ENCODE results near the gene SPI1. TPM values are rescaled to one million over a fixed set of nuclear protein-coding genes. Genes with fewer than 3 reads are reported as not detected.

Gene SPI1
- total RNA-seq, 3 donors from 2014 or later (not counting 1 experiment from before 2014, with no cell fraction given) = 15.0 to 65.4 (median 55.4) TPM

DNA sequence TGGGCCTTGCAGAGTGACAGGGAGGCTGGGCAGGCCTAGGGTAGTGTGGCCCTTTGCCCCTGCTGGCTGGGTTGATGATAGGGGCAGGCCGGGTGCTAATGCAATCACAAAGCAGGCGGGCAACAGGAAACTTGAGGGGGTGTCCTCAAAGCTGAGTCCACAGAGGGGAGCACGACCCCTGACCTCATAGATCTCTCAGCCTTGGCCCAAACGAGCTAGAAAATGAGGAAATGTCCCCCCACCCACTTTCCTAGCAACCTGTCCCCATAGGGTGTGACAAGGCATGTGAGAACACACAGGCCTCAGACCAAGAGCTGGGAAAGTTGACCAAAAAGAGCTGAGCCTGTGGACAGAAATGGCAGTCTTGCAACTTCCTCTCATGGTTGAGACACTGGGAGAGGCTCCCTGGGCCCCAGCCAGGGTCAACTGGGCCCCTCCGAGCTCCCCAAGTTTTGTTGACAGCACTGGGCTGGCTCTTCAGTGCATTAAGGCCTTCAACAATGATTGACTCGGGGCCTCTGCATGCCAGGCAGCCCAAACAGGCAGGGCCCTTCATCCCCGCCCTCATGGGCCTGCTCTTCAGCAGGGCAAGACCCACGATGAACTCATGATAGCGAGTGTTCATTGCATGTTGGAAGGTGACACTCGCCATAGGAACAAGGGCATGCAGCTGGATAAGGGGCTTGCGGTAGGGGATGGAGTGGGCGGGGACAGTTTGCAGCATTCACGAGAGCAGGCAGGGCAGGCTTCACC lies 9.8 kb upstream of the SPI1 start:
- Histone ChIP-seq H3K36me3 (ENCODE audit: control insufficient read depth, insufficient read depth, low read length) (no peaks in the 10 kb centered on the region), H3K4me1 (ENCODE audit: control insufficient read depth, insufficient read depth, low read length) (peaks cover 58% of the 10 kb centered on the region), H3K9me3 (ENCODE audit: control insufficient read depth, insufficient read depth, low read length) (no peaks in the 10 kb centered on the region), H3K27ac (ENCODE audit: low read length) (no peak overlapping the region), H3K27me3 (ENCODE audit: control insufficient read depth, insufficient read depth, low read length) (no peaks in the 10 kb centered on the region), H3K4me3 (ENCODE audit: low read length) (no peak overlapping the region)
- Mint-ChIP-seq H3K9me3 (no peaks in the 10 kb centered on the region), H3K36me3 (no peaks in the 10 kb centered on the region), H3K4me1 (peaks cover 42 to 52% of the 10 kb centered on the region in 2 donors), H3K27ac (peak overlapping the region in 1 of 2 donors; percentile 33), H3K4me3 (peak overlapping the region; percentile 56), H3K27me3 (ENCODE audit: low read depth in 2 of 2) (no peaks in the 10 kb centered on the region)
- DNase-seq (no peak), ATAC-seq (no peak)
- TF ChIP-seq, protein P1, sequence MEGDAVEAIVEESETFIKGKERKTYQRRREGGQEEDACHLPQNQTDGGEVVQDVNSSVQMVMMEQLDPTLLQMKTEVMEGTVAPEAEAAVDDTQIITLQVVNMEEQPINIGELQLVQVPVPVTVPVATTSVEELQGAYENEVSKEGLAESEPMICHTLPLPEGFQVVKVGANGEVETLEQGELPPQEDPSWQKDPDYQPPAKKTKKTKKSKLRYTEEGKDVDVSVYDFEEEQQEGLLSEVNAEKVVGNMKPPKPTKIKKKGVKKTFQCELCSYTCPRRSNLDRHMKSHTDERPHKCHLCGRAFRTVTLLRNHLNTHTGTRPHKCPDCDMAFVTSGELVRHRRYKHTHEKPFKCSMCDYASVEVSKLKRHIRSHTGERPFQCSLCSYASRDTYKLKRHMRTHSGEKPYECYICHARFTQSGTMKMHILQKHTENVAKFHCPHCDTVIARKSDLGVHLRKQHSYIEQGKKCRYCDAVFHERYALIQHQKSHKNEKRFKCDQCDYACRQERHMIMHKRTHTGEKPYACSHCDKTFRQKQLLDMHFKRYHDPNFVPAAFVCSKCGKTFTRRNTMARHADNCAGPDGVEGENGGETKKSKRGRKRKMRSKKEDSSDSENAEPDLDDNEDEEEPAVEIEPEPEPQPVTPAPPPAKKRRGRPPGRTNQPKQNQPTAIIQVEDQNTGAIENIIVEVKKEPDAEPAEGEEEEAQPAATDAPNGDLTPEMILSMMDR (IDR thresholded peaks at IDR 0.05) = no peak
- intact Hi-C loops (cut with micrococcal nuclease) = loop anchor here (2.0 kb wide), 1 partner anchor 19 kb away; no protein-coding TSS in a partner anchor
- WGBS (ENCODE audit: insufficient coverage) = 80% methylated on average over 13 of the region's 13 CpGs

DNA sequence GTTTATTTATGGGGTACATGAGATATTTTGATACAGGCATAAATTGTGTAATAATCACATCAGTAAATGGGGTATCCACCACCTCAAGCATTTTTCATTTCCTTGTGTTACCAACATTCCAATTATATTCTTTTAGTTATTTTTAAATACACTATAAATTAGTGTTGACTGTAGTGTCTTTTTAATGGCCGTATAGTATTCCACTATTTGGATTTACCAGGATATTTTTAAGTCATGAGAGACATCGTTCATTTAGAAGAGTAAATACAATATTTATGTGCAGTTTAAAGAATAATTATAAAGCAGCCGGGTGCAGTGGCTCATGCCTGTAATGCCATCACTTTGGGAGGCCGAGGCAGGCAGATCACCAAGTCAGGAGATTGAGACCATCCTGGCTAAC lies 6.2 kb upstream of the SPI1 start:
- peaks cover 23% of the 10 kb centered on the region for H3K4me1 ChIP-seq (ENCODE audit: control insufficient read depth, insufficient read depth, low read length)
- Mint-ChIP-seq H3K27ac (no peak overlapping the region), H3K4me1 (peaks cover 18 to 25% of the 10 kb centered on the region in 2 donors), H3K27me3 (ENCODE audit: low read depth in 2 of 2) (no peaks in the 10 kb centered on the region), H3K4me3 (no peak overlapping the region), H3K36me3 (no peaks in the 10 kb centered on the region), H3K9me3 (no peaks in the 10 kb centered on the region)
- ATAC-seq = no peak
- H3K4me3 ChIP-seq (ENCODE audit: low read length) = no peak overlapping the region
- TF ChIP-seq, protein P1 (IDR thresholded peaks at IDR 0.05) = no peak
- DNase-seq = no peak
- no peak overlapping the region for H3K27ac ChIP-seq (ENCODE audit: low read length)
- intact Hi-C loops (cut with micrococcal nuclease) = no loop called here
- no peaks in the 10 kb centered on the region for H3K9me3 ChIP-seq (ENCODE audit: control insufficient read depth, insufficient read depth, low read length)
- 100% methylated on average over 3 of the region's 4 CpGs for WGBS (ENCODE audit: insufficient coverage)
- no peaks in the 10 kb centered on the region for H3K27me3 ChIP-seq (ENCODE audit: control insufficient read depth, insufficient read depth, low read length)
- no peaks in the 10 kb centered on the region for H3K36me3 ChIP-seq (ENCODE audit: control insufficient read depth, insufficient read depth, low read length)

DNA sequence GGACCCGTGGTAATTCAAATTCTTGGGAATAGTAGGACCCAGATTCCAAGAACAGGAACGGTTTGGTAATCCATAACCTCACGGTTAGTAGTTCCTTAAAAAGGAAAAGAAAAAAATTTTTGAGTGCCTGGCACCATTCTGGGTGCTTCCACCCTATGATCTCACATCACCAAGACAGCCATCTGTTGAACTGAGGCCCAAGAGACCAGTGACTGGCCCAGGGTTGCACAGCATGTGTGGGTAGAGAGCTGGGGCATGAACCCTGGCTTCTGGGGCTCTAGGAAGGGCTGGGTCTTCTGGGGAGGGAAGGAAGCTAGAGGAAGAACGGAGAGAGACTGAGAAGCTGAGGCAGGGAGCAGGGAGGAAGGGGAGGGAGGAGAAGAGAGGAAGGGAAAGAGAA lies 4.7 kb upstream of the SPI1 start:
- DNase-seq (no peak), ATAC-seq (no peak)
- intact Hi-C loops (cut with micrococcal nuclease) = no loop called here
- Mint-ChIP-seq H3K27me3 (ENCODE audit: low read depth in 2 of 2) (no peaks in the 10 kb centered on the region), H3K9me3 (no peaks in the 10 kb centered on the region), H3K4me1 (peaks cover 4 to 11% of the 10 kb centered on the region in 2 donors), H3K27ac (no peak overlapping the region), H3K36me3 (no peaks in the 10 kb centered on the region), H3K4me3 (no peak overlapping the region)
- no peak overlapping the region for H3K27ac ChIP-seq (ENCODE audit: low read length)
- no peak overlapping the region for H3K4me3 ChIP-seq (ENCODE audit: low read length)
- H3K36me3 ChIP-seq (ENCODE audit: control insufficient read depth, insufficient read depth, low read length) = no peaks in the 10 kb centered on the region
- H3K4me1 ChIP-seq (ENCODE audit: control insufficient read depth, insufficient read depth, low read length) = peaks cover 18% of the 10 kb centered on the region
- H3K9me3 ChIP-seq (ENCODE audit: control insufficient read depth, insufficient read depth, low read length) = no peaks in the 10 kb centered on the region
- no peaks in the 10 kb centered on the region for H3K27me3 ChIP-seq (ENCODE audit: control insufficient read depth, insufficient read depth, low read length)
- TF ChIP-seq, protein P1 (IDR thresholded peaks at IDR 0.05) = no peak
- 64% methylated on average over 4 of the region's 4 CpGs for WGBS (ENCODE audit: insufficient coverage)

DNA sequence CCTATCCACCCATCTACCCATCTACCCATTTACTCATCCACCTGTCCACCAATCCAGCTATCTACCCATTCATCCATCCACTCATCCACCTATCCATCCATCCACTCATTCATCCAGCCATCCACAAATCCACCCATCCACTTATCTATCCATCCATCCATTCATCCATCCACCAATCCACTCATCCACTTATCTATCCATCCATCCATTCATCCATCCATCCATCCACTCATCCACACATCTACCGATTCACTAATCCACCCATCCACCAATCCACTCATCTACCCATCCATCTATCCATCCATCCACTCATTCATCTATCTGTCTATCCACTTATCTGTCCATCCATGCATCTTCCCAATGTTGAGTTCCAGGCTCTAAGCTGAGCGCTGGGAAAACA lies 1.7 kb upstream of the SPI1 start:
- intact Hi-C loops (cut with micrococcal nuclease) = no loop called here
- Histone ChIP-seq H3K9me3 (ENCODE audit: control insufficient read depth, insufficient read depth, low read length) (no peaks in the 10 kb centered on the region), H3K27me3 (ENCODE audit: control insufficient read depth, insufficient read depth, low read length) (no peaks in the 10 kb centered on the region), H3K4me1 (ENCODE audit: control insufficient read depth, insufficient read depth, low read length) (peaks cover 24% of the 10 kb centered on the region), H3K27ac (ENCODE audit: low read length) (no peak overlapping the region), H3K4me3 (ENCODE audit: low read length) (no peak overlapping the region), H3K36me3 (ENCODE audit: control insufficient read depth, insufficient read depth, low read length) (no peaks in the 10 kb centered on the region)
- ATAC-seq (no peak), DNase-seq (no peak)
- H3K27ac Mint-ChIP-seq = no peak overlapping the region
- H3K9me3 Mint-ChIP-seq = no peaks in the 10 kb centered on the region
- TF ChIP-seq, protein P1 (IDR thresholded peaks at IDR 0.05) = no peak
- H3K4me1 Mint-ChIP-seq = peaks cover 0 to 5% of the 10 kb centered on the region in 2 donors
- 93% methylated on average over 2 of the region's 2 CpGs for WGBS (ENCODE audit: insufficient coverage)
- H3K4me3 Mint-ChIP-seq = no peak overlapping the region
- H3K27me3 Mint-ChIP-seq (ENCODE audit: low read depth in 2 of 2) = no peaks in the 10 kb centered on the region
- H3K36me3 Mint-ChIP-seq = no peaks in the 10 kb centered on the region

Measured in natural killer cell (primary cell).